HepG2 (cell line): ENCODE results near the gene SEPHS2. TPM values are rescaled to one million over a fixed set of nuclear protein-coding genes. Genes with fewer than 3 reads are reported as not detected.

Experiments used
- CBX1 ChIP-seq: IDR thresholded peaks from one replicate; pipeline ENCODE4 v1.6.1; 2016; ENCODE audit warnings: antibody characterized with exemption, low read depth
- CREM ChIP-seq, 2 experiments: sonication (generic) in 1 of 2; formaldehyde crosslinking in 1 of 2; IDR thresholded peaks; 2 replicates each; pipeline versions ENCODE4 v1.4.0 to v1.6.1; 2016 to 2020; ENCODE audit warnings: antibody characterized with exemption in 1 of 2, mild to moderate bottlenecking in 1 of 2, missing genetic modification reagents in 1 of 2
- FOXO4 ChIP-seq: sonication (generic); formaldehyde crosslinking; conservative IDR thresholded peaks from 2 replicates; pipeline ENCODE4 v1.8.1; 2023; ENCODE audit warnings: missing genetic modification reagents
- GFI1 ChIP-seq: sonication (generic); formaldehyde crosslinking; IDR thresholded peaks from 2 replicates; pipeline ENCODE4 v1.5.0; 2020; ENCODE audit warnings: missing genetic modification reagents, mild to moderate bottlenecking, borderline replicate concordance
- HDAC6 ChIP-seq: fragments of 200-600 bp; sonication (generic); IDR thresholded peaks from 2 replicates; pipeline ENCODE4 v1.7.0; 2017; ENCODE audit warnings: mild to moderate bottlenecking, antibody characterized with exemption, low read length, low read depth
- KLF9 ChIP-seq: IDR thresholded peaks from 2 replicates; pipeline ENCODE4 v1.6.1; 2016; ENCODE audit warnings: low read depth
- MIER3 ChIP-seq: IDR thresholded peaks from 2 replicates; pipeline ENCODE4 v1.6.1; 2016; ENCODE audit warnings: missing compliant biosample characterization, borderline replicate concordance
- MYC ChIP-seq: sonication (generic); formaldehyde crosslinking; IDR thresholded peaks from 2 replicates; pipeline ENCODE4 v1.9.0; 2021; ENCODE audit warnings: missing genetic modification reagents, borderline replicate concordance
- PAF1 ChIP-seq: IDR thresholded peaks from 2 replicates; pipeline ENCODE4 v1.6.1; 2016; ENCODE audit warnings: missing genetic modification reagents, missing compliant biosample characterization
- SIX4 ChIP-seq: sonication (generic); formaldehyde crosslinking; IDR thresholded peaks from 2 replicates; pipeline ENCODE4 v1.4.0; 2020; ENCODE audit warnings: missing genetic modification reagents
- ZFP1 ChIP-seq: IDR thresholded peaks from 2 replicates; pipeline ENCODE4 v1.6.1; 2016
- ZNF33A ChIP-seq: sonication (generic); formaldehyde crosslinking; IDR thresholded peaks from 2 replicates; pipeline ENCODE4 v1.5.1; 2020; ENCODE audit warnings: missing genetic modification reagents, mild to moderate bottlenecking, moderate library complexity, borderline replicate concordance
- ZNF430 ChIP-seq: sonication (generic); formaldehyde crosslinking; IDR thresholded peaks from 2 replicates; pipeline ENCODE4 v1.9.0; 2021; ENCODE audit warnings: mild to moderate bottlenecking, missing genetic modification reagents
- ZNF510 ChIP-seq: sonication (generic); formaldehyde crosslinking; IDR thresholded peaks from 2 replicates; pipeline ENCODE4 v1.4.0; 2020; ENCODE audit warnings: low read depth, mild to moderate bottlenecking, missing genetic modification reagents
- ZNF550 ChIP-seq: sonication (generic); formaldehyde crosslinking; IDR thresholded peaks from 2 replicates; pipeline ENCODE4 v1.4.0; 2020; ENCODE audit warnings: mild to moderate bottlenecking, missing genetic modification reagents, borderline replicate concordance
- ZNF562 ChIP-seq: sonication (generic); formaldehyde crosslinking; IDR thresholded peaks from 2 replicates; pipeline ENCODE4 v1.8.0; 2022; ENCODE audit warnings: missing genetic modification reagents, borderline replicate concordance
- ZNF841 ChIP-seq: sonication (generic); formaldehyde crosslinking; IDR thresholded peaks from 2 replicates; pipeline ENCODE4 v1.8.1; 2023; ENCODE audit warnings: missing genetic modification reagents, borderline replicate concordance
- polyA plus RNA-seq, 8 experiments: library from polyadenylated mRNA; depleted of rRNA in 3 of 8; stranded (reverse) in 7 of 8; unstranded in 1 of 8; fragments of >200 nt; fragmentation: Illumina TruSeq in 4 of 8; extraction: Trizol in 4 of 8; gene quantifications; 2 replicates each; pipeline versions ENCODE4 v1.2.1 to v1.2.3, GENCODE V29; 2011 to 2016; ENCODE audit warnings: low read depth in 4 of 8, missing spikeins in 1 of 8, mixed read lengths in 1 of 8; ENCODE audit not compliant: insufficient read depth in 1 of 8
- total RNA-seq, 5 experiments: library from RNA; depleted of rRNA; stranded (reverse); fragments of >200 nt; fragmentation: Illumina TruSeq; extraction: Trizol; gene quantifications; 2 replicates each; pipeline ENCODE4 v1.2.3, GENCODE V29; 2016; ENCODE audit warnings: low read depth in 1 of 5
- TF ChIP-seq, protein P1 (sequence below): sonication (generic); formaldehyde crosslinking; IDR thresholded peaks from 2 replicates; pipeline ENCODE4 v1.4.0; 2020; ENCODE audit warnings: missing genetic modification reagents, mild to moderate bottlenecking, borderline replicate concordance
- TF ChIP-seq, protein P2 (sequence below): IDR thresholded peaks from 2 replicates; pipeline ENCODE4 v1.6.1; 2016; ENCODE audit warnings: mild to moderate bottlenecking
- TF ChIP-seq, protein P3 (sequence below): sonication (generic); formaldehyde crosslinking; IDR thresholded peaks from 2 replicates; pipeline ENCODE4 v1.4.0; 2020; ENCODE audit warnings: low read depth, mild to moderate bottlenecking, missing genetic modification reagents
- TF ChIP-seq, protein P4 (sequence below): sonication (generic); formaldehyde crosslinking; IDR thresholded peaks from 2 replicates; pipeline ENCODE4 v1.5.0; 2020; ENCODE audit warnings: missing genetic modification reagents, mild to moderate bottlenecking, borderline replicate concordance

The SEPHS2 gene
- total and polyA plus RNA-seq, 2 of the 13 experiments (the other 11 are each of a cell fraction or from before 2014, with no cell fraction given), result 20.7 to 127 TPM

DNA sequence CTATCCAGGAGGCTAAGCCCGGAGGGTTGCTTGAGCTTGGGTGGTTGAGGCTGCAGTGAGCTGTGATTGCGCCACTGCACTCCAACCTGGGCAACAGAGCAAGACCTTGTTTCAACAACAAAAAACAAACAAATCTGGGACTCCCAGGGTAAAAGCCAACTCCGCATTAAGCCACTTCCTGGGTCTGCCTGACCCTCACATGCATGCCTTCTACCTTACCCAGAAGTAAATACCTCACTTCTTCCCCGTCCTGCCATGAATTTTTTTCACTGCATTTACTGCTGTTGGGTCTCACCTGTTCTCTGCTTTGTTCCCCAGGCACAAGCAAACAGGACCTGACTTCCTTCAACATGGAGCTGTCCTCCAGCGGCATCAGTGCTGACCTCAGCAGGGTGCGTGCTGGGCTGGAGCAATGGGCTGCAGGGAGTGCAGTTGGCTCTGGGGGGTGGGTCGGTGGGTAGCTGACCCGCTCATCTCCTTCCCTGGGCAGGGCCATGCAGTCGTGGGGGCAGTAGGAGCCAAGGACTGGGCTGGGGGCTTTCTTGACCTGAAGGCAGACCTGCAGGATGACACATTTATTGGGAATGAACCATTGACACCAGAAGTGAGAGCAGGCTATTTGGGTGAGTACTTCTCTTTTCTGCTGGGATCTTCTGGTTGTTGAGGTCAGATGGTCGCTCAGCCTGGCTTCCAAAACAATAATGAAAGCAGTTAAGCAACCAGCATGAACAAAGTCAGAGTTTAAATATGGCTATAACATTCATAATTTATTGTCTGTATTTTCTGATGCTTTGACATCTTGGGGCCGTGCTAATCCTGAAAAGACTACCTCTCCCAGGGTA, 43.3 kb upstream of the SEPHS2 start (continued):
- TF ChIP-seq, protein P1, sequence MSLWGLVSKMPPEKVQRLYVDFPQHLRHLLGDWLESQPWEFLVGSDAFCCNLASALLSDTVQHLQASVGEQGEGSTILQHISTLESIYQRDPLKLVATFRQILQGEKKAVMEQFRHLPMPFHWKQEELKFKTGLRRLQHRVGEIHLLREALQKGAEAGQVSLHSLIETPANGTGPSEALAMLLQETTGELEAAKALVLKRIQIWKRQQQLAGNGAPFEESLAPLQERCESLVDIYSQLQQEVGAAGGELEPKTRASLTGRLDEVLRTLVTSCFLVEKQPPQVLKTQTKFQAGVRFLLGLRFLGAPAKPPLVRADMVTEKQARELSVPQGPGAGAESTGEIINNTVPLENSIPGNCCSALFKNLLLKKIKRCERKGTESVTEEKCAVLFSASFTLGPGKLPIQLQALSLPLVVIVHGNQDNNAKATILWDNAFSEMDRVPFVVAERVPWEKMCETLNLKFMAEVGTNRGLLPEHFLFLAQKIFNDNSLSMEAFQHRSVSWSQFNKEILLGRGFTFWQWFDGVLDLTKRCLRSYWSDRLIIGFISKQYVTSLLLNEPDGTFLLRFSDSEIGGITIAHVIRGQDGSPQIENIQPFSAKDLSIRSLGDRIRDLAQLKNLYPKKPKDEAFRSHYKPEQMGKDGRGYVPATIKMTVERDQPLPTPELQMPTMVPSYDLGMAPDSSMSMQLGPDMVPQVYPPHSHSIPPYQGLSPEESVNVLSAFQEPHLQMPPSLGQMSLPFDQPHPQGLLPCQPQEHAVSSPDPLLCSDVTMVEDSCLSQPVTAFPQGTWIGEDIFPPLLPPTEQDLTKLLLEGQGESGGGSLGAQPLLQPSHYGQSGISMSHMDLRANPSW (CRISPR knock-in tag), result no peak
- TF ChIP-seq PAF1 (CRISPR knock-in tag), result no peak
- TF ChIP-seq, protein P2, sequence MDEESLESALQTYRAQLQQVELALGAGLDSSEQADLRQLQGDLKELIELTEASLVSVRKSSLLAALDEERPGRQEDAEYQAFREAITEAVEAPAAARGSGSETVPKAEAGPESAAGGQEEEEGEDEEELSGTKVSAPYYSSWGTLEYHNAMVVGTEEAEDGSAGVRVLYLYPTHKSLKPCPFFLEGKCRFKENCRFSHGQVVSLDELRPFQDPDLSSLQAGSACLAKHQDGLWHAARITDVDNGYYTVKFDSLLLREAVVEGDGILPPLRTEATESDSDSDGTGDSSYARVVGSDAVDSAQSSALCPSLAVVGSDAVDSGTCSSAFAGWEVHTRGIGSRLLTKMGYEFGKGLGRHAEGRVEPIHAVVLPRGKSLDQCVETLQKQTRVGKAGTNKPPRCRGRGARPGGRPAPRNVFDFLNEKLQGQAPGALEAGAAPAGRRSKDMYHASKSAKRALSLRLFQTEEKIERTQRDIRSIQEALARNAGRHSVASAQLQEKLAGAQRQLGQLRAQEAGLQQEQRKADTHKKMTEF, result peak; percentile 78
- no peak for TF ChIP-seq HDAC6
- no peak for TF ChIP-seq ZNF562
- no peak for TF ChIP-seq ZNF33A (CRISPR knock-in tag)
- TF ChIP-seq GFI1 (CRISPR knock-in tag), result peak; percentile 99
- TF ChIP-seq ZFP1 (CRISPR knock-in tag), result peak; percentile 54; the same call in 1 of the 2 replicates
- peak; percentile 61; the same call in 1 of the 2 replicates for TF ChIP-seq ZNF430 (CRISPR knock-in tag)
- TF ChIP-seq SIX4 (CRISPR knock-in tag), result no peak
- TF ChIP-seq ZNF510, result no peak
- TF ChIP-seq MIER3 (CRISPR knock-in tag), result peak; percentile 70; the same call in 1 of the 2 replicates
- TF ChIP-seq MYC (CRISPR knock-in tag), result peak; percentile 53; the same call in 1 of the 2 replicates
- TF ChIP-seq KLF9, result no peak
- TF ChIP-seq CREM (IDR thresholded peaks at IDR 0.05), result no peak
- TF ChIP-seq CREM (CRISPR knock-in tag; IDR thresholded peaks at IDR 0.05), result no peak
- TF ChIP-seq ZNF550 (CRISPR knock-in tag), result no peak
- TF ChIP-seq, protein P3, sequence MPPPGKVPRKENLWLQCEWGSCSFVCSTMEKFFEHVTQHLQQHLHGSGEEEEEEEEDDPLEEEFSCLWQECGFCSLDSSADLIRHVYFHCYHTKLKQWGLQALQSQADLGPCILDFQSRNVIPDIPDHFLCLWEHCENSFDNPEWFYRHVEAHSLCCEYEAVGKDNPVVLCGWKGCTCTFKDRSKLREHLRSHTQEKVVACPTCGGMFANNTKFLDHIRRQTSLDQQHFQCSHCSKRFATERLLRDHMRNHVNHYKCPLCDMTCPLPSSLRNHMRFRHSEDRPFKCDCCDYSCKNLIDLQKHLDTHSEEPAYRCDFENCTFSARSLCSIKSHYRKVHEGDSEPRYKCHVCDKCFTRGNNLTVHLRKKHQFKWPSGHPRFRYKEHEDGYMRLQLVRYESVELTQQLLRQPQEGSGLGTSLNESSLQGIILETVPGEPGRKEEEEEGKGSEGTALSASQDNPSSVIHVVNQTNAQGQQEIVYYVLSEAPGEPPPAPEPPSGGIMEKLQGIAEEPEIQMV (CRISPR knock-in tag), result no peak
- TF ChIP-seq CBX1, result no peak
- no peak for TF ChIP-seq ZNF841
- TF ChIP-seq, protein P4, sequence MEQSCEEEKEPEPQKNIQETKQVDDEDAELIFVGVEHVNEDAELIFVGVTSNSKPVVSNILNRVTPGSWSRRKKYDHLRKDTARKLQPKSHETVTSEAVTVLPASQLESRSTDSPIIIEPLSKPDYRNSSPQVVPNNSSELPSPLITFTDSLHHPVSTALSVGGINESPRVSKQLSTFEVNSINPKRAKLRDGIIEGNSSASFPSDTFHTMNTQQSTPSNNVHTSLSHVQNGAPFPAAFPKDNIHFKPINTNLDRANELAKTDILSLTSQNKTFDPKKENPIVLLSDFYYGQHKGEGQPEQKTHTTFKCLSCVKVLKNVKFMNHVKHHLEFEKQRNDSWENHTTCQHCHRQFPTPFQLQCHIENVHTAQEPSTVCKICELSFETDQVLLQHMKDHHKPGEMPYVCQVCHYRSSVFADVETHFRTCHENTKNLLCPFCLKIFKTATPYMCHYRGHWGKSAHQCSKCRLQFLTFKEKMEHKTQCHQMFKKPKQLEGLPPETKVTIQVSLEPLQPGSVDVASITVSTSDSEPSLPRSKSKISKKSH (CRISPR knock-in tag), result peak; percentile 65; the same call in 1 of the 2 replicates
- TF ChIP-seq FOXO4 (CRISPR knock-in tag), result no peak
